ENCODE measurements around the gene ESYT3. TPM values are rescaled to one million over a fixed set of nuclear protein-coding genes. Genes with fewer than 3 reads are reported as not detected.

The ESYT3 gene
- total and polyA plus RNA-seq, 9 of the 15 experiments (the other 6 are each of a cell fraction or from before 2014, with no cell fraction given): not detected

DNA sequence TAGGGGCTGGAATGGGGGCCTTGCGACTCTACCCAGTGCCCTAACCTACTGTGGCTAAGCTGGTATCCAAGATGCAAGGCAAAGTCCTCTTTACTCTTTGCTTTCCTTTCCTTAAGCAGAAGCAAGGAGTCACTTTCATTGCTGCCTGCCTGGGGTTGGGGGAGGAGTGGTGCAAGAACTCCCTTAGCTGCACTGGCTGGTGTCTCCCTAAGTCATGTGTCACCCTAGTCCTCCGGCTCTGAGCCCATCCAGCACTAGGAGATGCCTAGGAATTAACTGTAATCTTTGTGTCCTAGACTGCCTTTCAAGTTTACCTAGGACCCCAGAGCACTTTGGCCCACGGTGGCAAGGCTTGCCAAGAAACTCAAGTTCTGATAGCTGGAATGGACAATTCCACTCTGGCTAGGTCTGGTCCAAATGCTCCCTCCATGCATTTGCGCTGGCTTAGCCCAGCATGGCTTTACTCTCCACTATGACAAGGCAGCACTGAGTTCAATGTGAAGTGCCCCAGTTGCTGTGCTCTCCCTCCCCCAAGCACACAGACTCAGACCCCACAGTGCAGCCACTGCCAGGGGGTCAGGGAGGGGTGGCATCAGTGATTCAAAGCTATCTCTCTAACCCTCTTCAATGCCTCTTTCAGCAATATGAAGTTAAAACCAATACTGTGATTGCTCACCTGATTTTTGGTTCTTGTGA is 58.7 kb downstream of the ESYT3 start:
- 85% methylated on average over 3 of the region's 4 CpGs for WGBS (ENCODE audit: insufficient coverage, low coverage, missing lambda C conversion rate)
- DNase-seq (ENCODE audit: extremely low read depth in 1 of 4, low spot score in 3 of 4) (no peak), ATAC-seq (no peak), FAIRE-seq (no peak)
- Histone ChIP-seq H3K27me3 (ENCODE audit: control insufficient read depth in 2 of 2, insufficient read depth in 2 of 2, low read length in 2 of 2) (no peaks in the 10 kb centered on the region), H3K36me3 (ENCODE audit: control insufficient read depth, insufficient read depth, low read length) (no peaks in the 10 kb centered on the region), H3K9me1 (ENCODE audit: control insufficient read depth, insufficient read depth, low read length) (no peaks in the 10 kb centered on the region), H3K79me2 (ENCODE audit: control insufficient read depth, insufficient read depth, low read length) (no peaks in the 10 kb centered on the region), H3K4me3 (no peak overlapping the region), H4K20me1 (replicated peaks; ENCODE audit: control insufficient read depth, insufficient read depth, low read length) (no peaks in the 10 kb centered on the region), H2AFZ (ENCODE audit: low read depth, low read length) (no peak overlapping the region), H3K4me1 (replicated peaks in 1 of 2; ENCODE audit: control insufficient read depth in 2 of 2, insufficient read depth in 2 of 2, low read length in 2 of 2) (no peaks in the 10 kb centered on the region), H3K9me3 (replicated peaks; ENCODE audit: control insufficient read depth, insufficient read depth, low read depth, low read length) (no peaks in the 10 kb centered on the region; the same call in 1 of the 2 replicates), H3K9ac (ENCODE audit: insufficient read depth in 1 of 2, low read depth in 2 of 2, low read length in 2 of 2) (no peak overlapping the region), H3K27ac (ENCODE audit: extremely low read depth, low read depth, low read length) (no peak overlapping the region), H3K4me2 (ENCODE audit: insufficient read depth, low read length) (no peak overlapping the region)
- intact Hi-C loops (cut with micrococcal nuclease) (no loop called here), in situ Hi-C loops (cut with MboI) (no loop called here)
- POLR2A ChIA-PET: no interaction called here
- no TSS peak for BruUV-seq (replicated peaks)
- TF ChIP-seq ILK (tag; IDR thresholded peaks at IDR 0.05; ENCODE audit: borderline replicate concordance, low read depth) (no peak), PTRF (tag; IDR thresholded peaks at IDR 0.05) (no peak), ZNF586 (CRISPR knock-in tag; conservative IDR thresholded peaks at IDR 0.05) (no peak), ZNF212 (CRISPR knock-in tag; IDR thresholded peaks at IDR 0.05) (no peak), ZNF507 (tag; conservative IDR thresholded peaks at IDR 0.05) (no peak), RAD21 (CRISPR knock-in tag; conservative IDR thresholded peaks at IDR 0.05 in 1 of 2, IDR thresholded peaks at IDR 0.05 in 1 of 2) (no peak), PYGO2 (tag; IDR thresholded peaks at IDR 0.05) (no peak)
- TF ChIP-seq, protein P1, sequence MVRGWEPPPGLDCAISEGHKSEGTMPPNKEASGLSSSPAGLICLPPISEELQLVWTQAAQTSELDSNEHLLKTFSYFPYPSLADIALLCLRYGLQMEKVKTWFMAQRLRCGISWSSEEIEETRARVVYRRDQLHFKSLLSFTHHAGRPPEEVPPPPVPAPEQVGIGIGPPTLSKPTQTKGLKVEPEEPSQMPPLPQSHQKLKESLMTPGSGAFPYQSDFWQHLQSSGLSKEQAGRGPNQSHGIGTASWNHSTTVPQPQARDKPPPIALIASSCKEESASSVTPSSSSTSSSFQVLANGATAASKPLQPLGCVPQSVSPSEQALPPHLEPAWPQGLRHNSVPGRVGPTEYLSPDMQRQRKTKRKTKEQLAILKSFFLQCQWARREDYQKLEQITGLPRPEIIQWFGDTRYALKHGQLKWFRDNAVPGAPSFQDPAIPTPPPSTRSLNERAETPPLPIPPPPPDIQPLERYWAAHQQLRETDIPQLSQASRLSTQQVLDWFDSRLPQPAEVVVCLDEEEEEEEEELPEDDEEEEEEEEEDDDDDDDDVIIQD (CRISPR knock-in tag; IDR thresholded peaks at IDR 0.05): no peak
- TF ChIP-seq, protein P2, sequence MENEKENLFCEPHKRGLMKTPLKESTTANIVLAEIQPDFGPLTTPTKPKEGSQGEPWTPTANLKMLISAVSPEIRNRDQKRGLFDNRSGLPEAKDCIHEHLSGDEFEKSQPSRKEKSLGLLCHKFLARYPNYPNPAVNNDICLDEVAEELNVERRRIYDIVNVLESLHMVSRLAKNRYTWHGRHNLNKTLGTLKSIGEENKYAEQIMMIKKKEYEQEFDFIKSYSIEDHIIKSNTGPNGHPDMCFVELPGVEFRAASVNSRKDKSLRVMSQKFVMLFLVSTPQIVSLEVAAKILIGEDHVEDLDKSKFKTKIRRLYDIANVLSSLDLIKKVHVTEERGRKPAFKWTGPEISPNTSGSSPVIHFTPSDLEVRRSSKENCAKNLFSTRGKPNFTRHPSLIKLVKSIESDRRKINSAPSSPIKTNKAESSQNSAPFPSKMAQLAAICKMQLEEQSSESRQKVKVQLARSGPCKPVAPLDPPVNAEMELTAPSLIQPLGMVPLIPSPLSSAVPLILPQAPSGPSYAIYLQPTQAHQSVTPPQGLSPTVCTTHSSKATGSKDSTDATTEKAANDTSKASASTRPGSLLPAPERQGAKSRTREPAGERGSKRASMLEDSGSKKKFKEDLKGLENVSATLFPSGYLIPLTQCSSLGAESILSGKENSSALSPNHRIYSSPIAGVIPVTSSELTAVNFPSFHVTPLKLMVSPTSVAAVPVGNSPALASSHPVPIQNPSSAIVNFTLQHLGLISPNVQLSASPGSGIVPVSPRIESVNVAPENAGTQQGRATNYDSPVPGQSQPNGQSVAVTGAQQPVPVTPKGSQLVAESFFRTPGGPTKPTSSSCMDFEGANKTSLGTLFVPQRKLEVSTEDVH (IDR thresholded peaks at IDR 0.05; ENCODE audit: low read depth, partially characterized antibody): no peak
- CTCF ChIA-PET (ENCODE audit: low intra/inter-chr PET ratio): no interaction called here

Measured in K562 (cell line).